DND-41 (cell line): ENCODE data around the gene SPATA25.

Experiments
- ATAC-seq: fragments of 200-7000 bp; cut with Tn5 transposase; 3 replicates; pipeline ENCODE4 v1.9.1; 2021; ENCODE audit warnings: low read depth; ENCODE audit not compliant: insufficient read depth
- DNase-seq: peaks from one replicate; pipeline ENCODE4 v3.0.0-alpha.2; 2020
- H2AFZ ChIP-seq: 2 replicates; pipeline ENCODE4 v1.6.0; 2012; ENCODE audit warnings: low read depth, low read length
- H3K27ac ChIP-seq: 2 replicates; pipeline ENCODE4 v1.5.1; 2012; ENCODE audit warnings: low read length, inconsistent platforms
- H3K27me3 ChIP-seq: fragments of 200-600 bp; sonication (generic); 2 replicates; pipeline ENCODE4 v1.6.0; 2012; ENCODE audit warnings: low read length, mild to moderate bottlenecking, inconsistent platforms; ENCODE audit not compliant: insufficient read depth, poor library complexity
- H3K36me3 ChIP-seq: 2 replicates; pipeline ENCODE4 v1.5.1; 2012; ENCODE audit warnings: low read length, inconsistent platforms; ENCODE audit not compliant: insufficient read depth
- H3K4me1 ChIP-seq: 2 replicates; pipeline ENCODE4 v1.5.1; 2012; ENCODE audit warnings: mild to moderate bottlenecking, low read length; ENCODE audit not compliant: insufficient read depth
- H3K4me2 ChIP-seq: 2 replicates; pipeline ENCODE4 v1.6.0; 2012; ENCODE audit warnings: mild to moderate bottlenecking, moderate library complexity, low read length, inconsistent platforms; ENCODE audit not compliant: insufficient read depth
- H3K4me3 ChIP-seq, 2 experiments: fragments of 200-600 bp in 1 of 2; shearing (Covaris generic) in 1 of 2; 2 replicates each; pipeline ENCODE4 v1.5.1; 2012 to 2016; ENCODE audit warnings: inconsistent platforms in 2 of 2, low read length in 2 of 2, mild to moderate bottlenecking in 2 of 2, low read depth in 1 of 2, moderate library complexity in 1 of 2
- H3K79me2 ChIP-seq: 2 replicates; pipeline ENCODE4 v1.6.0; 2012; ENCODE audit warnings: low read length, inconsistent platforms; ENCODE audit not compliant: insufficient read depth
- H3K9ac ChIP-seq: 2 replicates; pipeline ENCODE4 v1.6.0; 2012; ENCODE audit warnings: low read depth, mild to moderate bottlenecking, inconsistent platforms, low read length, moderate library complexity
- H3K9me3 ChIP-seq: 2 replicates; pipeline ENCODE4 v1.5.1; 2012; ENCODE audit warnings: low read length, moderate library complexity, mild to moderate bottlenecking, inconsistent platforms; ENCODE audit not compliant: insufficient read depth, severe bottlenecking
- H4K20me1 ChIP-seq: 2 replicates; pipeline ENCODE4 v1.6.0; 2012; ENCODE audit warnings: low read length; ENCODE audit not compliant: insufficient read depth
- CTCF ChIP-seq: IDR thresholded peaks from 2 replicates; pipeline ENCODE4 v1.5.1; 2012; ENCODE audit warnings: borderline replicate concordance, low read length, moderate library complexity, mild to moderate bottlenecking; ENCODE audit not compliant: poor library complexity, severe bottlenecking; ENCODE audit errors: extremely low read depth
- EZH2 ChIP-seq: IDR thresholded peaks from 3 replicates; pipeline ENCODE4 v1.6.1; 2012; ENCODE audit warnings: borderline replicate concordance, low read depth, mild to moderate bottlenecking, moderate library complexity, low read length, inconsistent platforms; ENCODE audit not compliant: severe bottlenecking

Gene SPATA25

GRCh38 chr20:45848969-45849582 is 38.3 kb downstream of the SPATA25 start:
- DNase-seq = no peak
- TF ChIP-seq CTCF = no peak
- TF ChIP-seq EZH2 = no peak

GRCh38 chr20:45848421-45848820 is 39.0 kb downstream of the SPATA25 start:
- H3K27ac ChIP-seq = no peak overlapping the region
- DNase-seq (no peak), ATAC-seq (no peak)
- TF ChIP-seq CTCF (no peak), EZH2 (no peak)
- H3K4me1 ChIP-seq = no peaks in the 10 kb centered on the region
- H3K36me3 ChIP-seq = peaks cover 57% of the 10 kb centered on the region
- H3K27me3 ChIP-seq = no peaks in the 10 kb centered on the region
- peaks cover 3% of the 10 kb centered on the region; the same call in 1 of the 2 replicates for H4K20me1 ChIP-seq
- no peak overlapping the region for H3K9ac ChIP-seq
- H3K79me2 ChIP-seq = no peaks in the 10 kb centered on the region
- H3K9me3 ChIP-seq = no peaks in the 10 kb centered on the region
- H3K4me2 ChIP-seq = no peak overlapping the region
- H2AFZ ChIP-seq = no peak overlapping the region
- H3K4me3 ChIP-seq = no peak overlapping the region

More at GRCh38 chr20:45848969-45849582, 38.3 kb downstream of the SPATA25 start:
- Histone ChIP-seq H3K4me2 (no peak overlapping the region), H3K9me3 (no peaks in the 10 kb centered on the region), H2AFZ (no peak overlapping the region), H3K27ac (no peak overlapping the region), H3K79me2 (no peaks in the 10 kb centered on the region), H4K20me1 (peaks cover 3% of the 10 kb centered on the region; the same call in 1 of the 2 replicates), H3K4me1 (0 out of 2 replicates have a peak, but pooled peaks cover 2% of the 10 kb centered on the region), H3K9ac (no peak overlapping the region), H3K36me3 (peaks cover 54% of the 10 kb centered on the region), H3K27me3 (no peaks in the 10 kb centered on the region), H3K4me3 (no peak overlapping the region)
- no peak for ATAC-seq

- H3K4me2 ChIP-seq = no peak overlapping the region
- H3K79me2 ChIP-seq = no peaks in the 10 kb centered on the region
- H3K36me3 ChIP-seq = peaks cover 73% of the 10 kb centered on the region
- TF ChIP-seq CTCF = no peak
- no peak for TF ChIP-seq EZH2
- no peak overlapping the region for H3K4me3 ChIP-seq
- H2AFZ ChIP-seq = no peak overlapping the region
- no peaks in the 10 kb centered on the region for H3K9me3 ChIP-seq
- H3K27ac ChIP-seq = no peak overlapping the region
- no peak overlapping the region for H3K9ac ChIP-seq
- ATAC-seq = no peak
- H3K27me3 ChIP-seq = no peaks in the 10 kb centered on the region
- DNase-seq = no peak
- peaks cover 5% of the 10 kb centered on the region; the same call in 1 of the 2 replicates for H4K20me1 ChIP-seq
- H3K4me1 ChIP-seq = no peaks in the 10 kb centered on the region
Observed at GRCh38 chr20:45845452-45845851, 42.0 kb downstream of the SPATA25 start.
